SK-N-SH (cell line): ENCODE results near the gene ZNF561. TPM values are rescaled to one million over a fixed set of nuclear protein-coding genes. Genes with fewer than 3 reads are reported as not detected.

ENCODE experiments used
- CTCF ChIA-PET: fragments of 300-600, 350-600 bp; formaldehyde crosslinking; extraction: SDS; loops from one replicate; lab custom pipeline; 2021; lab: Yijun Ruan, JAX
- POLR2A ChIA-PET: fragments of 350-600 bp; sonication (Branson Sonifier 250); formaldehyde crosslinking; extraction: SDS; loops from one replicate; lab custom pipeline; 2020; ENCODE audit warnings: antibody characterized with exemption, inconsistent platforms; lab: Yijun Ruan, JAX
- DNase-seq: peaks from one replicate; pipeline ENCODE4 v3.0.0; 2012
- H2AFZ ChIP-seq: fragments of 200-600 bp; sonication (generic); 2 replicates; pipeline ENCODE4 v1.8.1; 2016; ENCODE audit warnings: antibody characterized with exemption, mild to moderate bottlenecking, low read depth
- H3F3A ChIP-seq: fragments of 200-600 bp; sonication (generic); replicated peaks from 2 replicates; pipeline ENCODE3; 2016; ENCODE audit warnings: antibody characterized with exemption, mild to moderate bottlenecking; ENCODE audit not compliant: insufficient read depth
- H3K27ac ChIP-seq, 2 experiments: fragments of 200-500 bp in 1 of 2; fragments of 200-600 bp in 1 of 2; sonication (Bioruptor generic) in 1 of 2; sonication (generic), shearing (Covaris generic) in 1 of 2; 2 replicates each; pipeline versions ENCODE4 v1.5.1 to v1.6.1; 2014 to 2016; ENCODE audit warnings: low read depth in 2 of 2, inconsistent platforms in 1 of 2, low read length in 1 of 2, mild to moderate bottlenecking in 1 of 2, mixed read lengths in 1 of 2
- H3K27me3 ChIP-seq: fragments of 200-600 bp; sonication (generic), shearing (Covaris generic); 2 replicates; pipeline ENCODE4 v1.6.1; 2016; ENCODE audit warnings: mixed run types; ENCODE audit not compliant: insufficient read depth
- H3K36me3 ChIP-seq, 2 experiments: fragments of 200-500 bp in 1 of 2; fragments of 200-600 bp in 1 of 2; sonication (Bioruptor generic) in 1 of 2; sonication (generic) in 1 of 2; replicated peaks in 1 of 2; 2 replicates each; pipeline versions ENCODE3 to v1.5.1; 2014 to 2016; ENCODE audit warnings: low read length in 1 of 2, mild to moderate bottlenecking in 1 of 2; ENCODE audit not compliant: insufficient read depth in 2 of 2, control insufficient read depth in 1 of 2
- H3K4me1 ChIP-seq, 2 experiments: fragments of 200-500 bp in 1 of 2; fragments of 200-600 bp in 1 of 2; sonication (Bioruptor generic) in 1 of 2; sonication (generic), shearing (Covaris generic) in 1 of 2; 2 replicates each; pipeline versions ENCODE4 v1.5.1 to v1.6.1; 2014 to 2016; ENCODE audit warnings: low read depth in 1 of 2, low read length in 1 of 2, mixed run types in 1 of 2; ENCODE audit not compliant: insufficient read depth in 2 of 2, control insufficient read depth in 1 of 2
- H3K4me2 ChIP-seq: fragments of 200-600 bp; sonication (generic), shearing (Covaris generic); 2 replicates; pipeline ENCODE4 v1.6.1; 2017; ENCODE audit warnings: mixed run types
- H3K4me3 ChIP-seq, 2 experiments: fragments of 200-500 bp in 1 of 2; fragments of 200-600 bp in 1 of 2; sonication (Bioruptor generic) in 1 of 2; sonication (generic), shearing (Covaris generic) in 1 of 2; 2 replicates each; pipeline versions ENCODE4 v1.5.1 to v1.8.1; 2014 to 2016; ENCODE audit warnings: low read depth in 2 of 2, inconsistent platforms in 1 of 2, low read length in 1 of 2, mild to moderate bottlenecking in 1 of 2, mixed read lengths in 1 of 2, moderate library complexity in 1 of 2
- H3K79me2 ChIP-seq: fragments of 200-600 bp; sonication (generic); 2 replicates; pipeline ENCODE4 v1.8.1; 2017; ENCODE audit warnings: mild to moderate bottlenecking; ENCODE audit not compliant: insufficient read depth
- H3K9ac ChIP-seq: fragments of 200-600 bp; sonication (generic); 2 replicates; pipeline ENCODE4 v1.6.1; 2017; ENCODE audit warnings: mixed run types
- H3K9me2 ChIP-seq: fragments of 200-600 bp; sonication (generic); 2 replicates; pipeline ENCODE4 v1.6.1; 2017; ENCODE audit warnings: mixed run types
- H3K9me3 ChIP-seq: fragments of 200-600 bp; sonication (generic); 2 replicates; pipeline ENCODE4 v1.6.1; 2017; ENCODE audit warnings: mixed run types, mild to moderate bottlenecking, moderate library complexity
- H4K20me1 ChIP-seq: fragments of 200-600 bp; sonication (generic); 2 replicates; pipeline ENCODE4 v1.6.1; 2017; ENCODE audit warnings: mild to moderate bottlenecking, mixed run types; ENCODE audit not compliant: insufficient read depth
- ELF1 ChIP-seq: IDR thresholded peaks from 2 replicates; pipeline ENCODE4 v1.4.0; 2012
- EP300 ChIP-seq, 2 experiments: IDR thresholded peaks; 2 replicates each; pipeline versions ENCODE4 v1.4.0 to v1.6.1; 2012; ENCODE audit warnings: borderline replicate concordance in 1 of 2, low read depth in 1 of 2, low read length in 1 of 2
- EZH2phosphoT487 ChIP-seq: fragments of 200-600 bp; sonication (generic); IDR thresholded peaks from 2 replicates; pipeline ENCODE4 v1.6.1; 2017; ENCODE audit warnings: low read depth, mixed run types, mild to moderate bottlenecking, antibody characterized with exemption, moderate library complexity, borderline replicate concordance
- FOSL2 ChIP-seq: IDR thresholded peaks from 2 replicates; pipeline ENCODE4 v1.4.0; 2012; ENCODE audit warnings: low read depth, mild to moderate bottlenecking, moderate library complexity, borderline replicate concordance
- FOXJ3 ChIP-seq: sonication (generic); formaldehyde crosslinking; IDR thresholded peaks from 2 replicates; pipeline ENCODE4 v1.5.1; 2020; ENCODE audit warnings: mild to moderate bottlenecking, missing genetic modification reagents
- FOXM1 ChIP-seq: IDR thresholded peaks from 2 replicates; pipeline ENCODE4 v1.4.0; 2012; ENCODE audit warnings: low read depth, mild to moderate bottlenecking
- GATA2 ChIP-seq: sonication (generic); formaldehyde crosslinking; IDR thresholded peaks from 2 replicates; pipeline ENCODE4 v1.5.0; 2020; ENCODE audit warnings: mild to moderate bottlenecking, missing genetic modification reagents
- JUND ChIP-seq: IDR thresholded peaks from 2 replicates; pipeline ENCODE4 v1.4.0; 2012
- MAX ChIP-seq: IDR thresholded peaks from 2 replicates; pipeline ENCODE4 v1.4.0; 2012; ENCODE audit warnings: low read depth
- MXI1 ChIP-seq: IDR thresholded peaks from 2 replicates; pipeline ENCODE4 v1.6.1; 2012; ENCODE audit warnings: mild to moderate bottlenecking, low read depth, low read length, improper control_type of control experiment
- POLR2AphosphoS5 ChIP-seq: IDR thresholded peaks from 2 replicates; pipeline ENCODE4 v1.6.1; 2012; ENCODE audit warnings: low read depth, low read length
- RAD21 ChIP-seq: IDR thresholded peaks from 2 replicates; pipeline ENCODE4 v1.6.1; 2012; ENCODE audit warnings: mild to moderate bottlenecking, low read length
- RCOR1 ChIP-seq: fragments of 150-350 bp; IDR thresholded peaks from 2 replicates; pipeline ENCODE4 v1.6.1; 2017; ENCODE audit warnings: antibody characterized with exemption, low read length
- RFX5 ChIP-seq: IDR thresholded peaks from 2 replicates; pipeline ENCODE4 v1.6.1; 2012; ENCODE audit warnings: mild to moderate bottlenecking, improper control_type of control experiment, low read length
- RXRA ChIP-seq: IDR thresholded peaks from 2 replicates; pipeline ENCODE4 v1.4.0; 2012; ENCODE audit warnings: low read depth, mild to moderate bottlenecking, borderline replicate concordance
- SMC3 ChIP-seq: IDR thresholded peaks from 2 replicates; pipeline ENCODE4 v1.6.1; 2012; ENCODE audit warnings: low read depth, low read length, improper control_type of control experiment
- TAF1 ChIP-seq: IDR thresholded peaks from 2 replicates; pipeline ENCODE4 v1.6.1; 2012; ENCODE audit warnings: low read depth, mild to moderate bottlenecking, low read length, moderate library complexity, borderline replicate concordance
- TCF12 ChIP-seq: IDR thresholded peaks from 2 replicates; pipeline ENCODE4 v1.4.0; 2012
- USF1 ChIP-seq: IDR thresholded peaks from 2 replicates; pipeline ENCODE4 v1.4.0; 2012; ENCODE audit warnings: low read depth, borderline replicate concordance
- ZBTB33 ChIP-seq: IDR thresholded peaks from 2 replicates; pipeline ENCODE4 v1.4.0; 2012; ENCODE audit warnings: low read depth, borderline replicate concordance
- WGBS: methylation state at CpG from one replicate; pipeline ENCODE4 v1.1.6; 2017; ENCODE audit warnings: low lambda C conversion rate; 5-methylcytosine and 5-hydroxymethylcytosine counted together
- polyA plus RNA-seq, 3 experiments: library from polyadenylated mRNA; depleted of rRNA; stranded (reverse); fragments of >200 nt; gene quantifications; 2 replicates each; pipeline ENCODE4 v1.2.3, GENCODE V29; 2012

Gene ZNF561
- polyA plus RNA-seq, 1 of the 3 experiments (the other 2 are of a cell fraction): 18.0 TPM

- DNase-seq: no peak
- Histone ChIP-seq H3K36me3 (peaks cover 29 to 80% of the 10 kb centered on the region in 2 experiments), H3F3A (no peaks in the 10 kb centered on the region), H3K4me3 (no peak overlapping the region; a peak in 1 of 4 replicates), H3K27ac (no peak overlapping the region), H2AFZ (no peak overlapping the region), H3K27me3 (no peaks in the 10 kb centered on the region), H3K9ac (no peak overlapping the region), H3K4me2 (no peak overlapping the region), H3K9me3 (no peaks in the 10 kb centered on the region; the same call in 1 of the 2 replicates), H3K79me2 (no peaks in the 10 kb centered on the region), H3K9me2 (no peaks in the 10 kb centered on the region), H3K4me1 (no peaks in the 10 kb centered on the region), H4K20me1 (no peaks in the 10 kb centered on the region)
- TF ChIP-seq ELF1: no peak
- TF ChIP-seq FOXM1: no peak
- no peak for TF ChIP-seq MXI1
- no peak for TF ChIP-seq RAD21
- TF ChIP-seq POLR2AphosphoS5: no peak
- no peak for TF ChIP-seq RCOR1
- TF ChIP-seq TAF1: no peak
- TF ChIP-seq FOXJ3 (CRISPR knock-in tag): no peak
- no peak for TF ChIP-seq SMC3
- no peak for TF ChIP-seq GATA2 (CRISPR knock-in tag)
- no peak for TF ChIP-seq TCF12
- TF ChIP-seq RFX5: no peak
- TF ChIP-seq EZH2phosphoT487: no peak
- no peak for TF ChIP-seq FOSL2
- no peak for TF ChIP-seq RXRA
- TF ChIP-seq MAX: no peak
- ChIA-PET POLR2A (no interaction called here), CTCF (no interaction called here)
- WGBS: 92% methylated on average over 2 of the region's 2 CpGs
These were observed 10.4 kb downstream of the ZNF561 start for GRCh38 chr19:9610484-9611113.

GRCh38 chr19:9608912-9609311 lies 12.1 kb downstream of the ZNF561 start:
- H3K9me3 ChIP-seq: no peaks in the 10 kb centered on the region; the same call in 1 of the 2 replicates

More at GRCh38 chr19:9608912-9609311, 12.1 kb downstream of the ZNF561 start:
- Histone ChIP-seq H4K20me1 (no peaks in the 10 kb centered on the region), H3K27me3 (no peaks in the 10 kb centered on the region), H3K27ac (no peak overlapping the region), H3F3A (no peaks in the 10 kb centered on the region), H3K4me3 (no peak overlapping the region), H3K9ac (no peak overlapping the region), H2AFZ (no peak overlapping the region), H3K4me1 (no peaks in the 10 kb centered on the region), H3K4me2 (no peak overlapping the region)
- WGBS: 84% methylated on average over 5 of the region's 5 CpGs
- POLR2A ChIA-PET: interaction anchor here (0.6 kb wide), 1 partner anchor 36 kb away, joined by 4 read pairs; no protein-coding TSS in a partner anchor
- CTCF ChIA-PET: interaction anchor here (1.4 kb wide), 1 partner anchor 17 kb away, joined by 3 read pairs; no protein-coding TSS in a partner anchor
- DNase-seq: no peak
- TF ChIP-seq POLR2AphosphoS5 (no peak), EP300 (IDR thresholded peaks at IDR 0.05; ENCODE audit: borderline replicate concordance in 1 of 2, low read depth in 1 of 2, low read length in 1 of 2) (no peak), FOXM1 (no peak), SMC3 (no peak), ZBTB33 (no peak), ELF1 (no peak), USF1 (no peak), JUND (no peak), RCOR1 (no peak)
- TF ChIP-seq, all 33 proteins: peak for 0
- Histone ChIP-seq H3K79me2 (no peaks in the 10 kb centered on the region), H3K36me3 (peaks cover 27 to 63% of the 10 kb centered on the region in 2 experiments), H3K9me2 (no peaks in the 10 kb centered on the region)
